Muscle of leg (tissue), 11 donors: ENCODE measurements around the gene UBAC2. TPM values are rescaled to one million over a fixed set of nuclear protein-coding genes. Genes with fewer than 3 reads are reported as not detected.
"Not testable (repeated sequence)": the region's sequence is repeated elsewhere in the genome, so short reads cannot be mapped to it uniquely, and the experiment has no call there.

Experiments
- DNase-seq: peaks from one replicate; pipeline ENCODE4 v3.0.0; 2013
- H3K27ac ChIP-seq: one replicate; pipeline ENCODE4 v1.5.1; 2013; ENCODE audit warnings: mild to moderate bottlenecking, low read length, control low read depth
- H3K27me3 ChIP-seq: one replicate; pipeline ENCODE4 v1.6.1; 2013; ENCODE audit warnings: low read length; ENCODE audit not compliant: control insufficient read depth, insufficient read depth
- H3K36me3 ChIP-seq: one replicate; pipeline ENCODE4 v1.6.1; 2013; ENCODE audit warnings: low read length; ENCODE audit not compliant: control insufficient read depth, insufficient read depth
- H3K4me1 ChIP-seq: one replicate; pipeline ENCODE4 v1.6.1; 2013; ENCODE audit warnings: low read length; ENCODE audit not compliant: control insufficient read depth, insufficient read depth
- H3K4me3 ChIP-seq: one replicate; pipeline ENCODE4 v1.5.1; 2013; ENCODE audit warnings: low read length, control low read depth
- H3K9me3 ChIP-seq: replicated peaks from 2 replicates; pipeline ENCODE4 v1.6.1; 2013; ENCODE audit warnings: low read depth, low read length; ENCODE audit not compliant: control insufficient read depth
- WGBS: methylation state at CpG from one replicate; pipeline ENCODE4 v1.1.5; 2013; ENCODE audit warnings: missing lambda C conversion rate; ENCODE audit not compliant: insufficient coverage; 5-methylcytosine and 5-hydroxymethylcytosine counted together
- polyA plus RNA-seq, 8 donors: library from polyadenylated mRNA; unstranded; fragments of 120-200 nt; gene quantifications; one replicate each; pipeline versions ENCODE4 v1.2.1 to v1.2.3, GENCODE V29; 2013; ENCODE audit warnings: inconsistent platforms in 1 of 8, low replicate concordance in 1 of 8; ENCODE audit not compliant: insufficient read length in 8 of 8, insufficient read depth in 1 of 8
- total RNA-seq: library from RNA; stranded (reverse); fragments of 120-200 nt; gene quantifications from one replicate; pipeline ENCODE4 v1.2.4, GENCODE V29; 2013

Gene UBAC2
- total and polyA plus RNA-seq, 9 donors = 46.3 to 92.6 (median 84.7) TPM

- 27% methylated on average over 3 of the region's 6 CpGs for WGBS
- no peak overlapping the region for H3K4me3 ChIP-seq
- H3K9me3 ChIP-seq = no peaks in the 10 kb centered on the region
- H3K27me3 ChIP-seq = peaks cover 7% of the 10 kb centered on the region
- H3K4me1 ChIP-seq = peaks cover 3% of the 10 kb centered on the region
- peak; percentile 66 for DNase-seq
- no peak overlapping the region for H3K27ac ChIP-seq
- H3K36me3 ChIP-seq = no peaks in the 10 kb centered on the region
These were observed 206.1 kb downstream of the UBAC2 start for GRCh38 chr13:99406799-99407201.

GRCh38 chr13:99407906-99408702 is 207.4 kb downstream of the UBAC2 start:
- Histone ChIP-seq H3K27me3 (peaks cover 7% of the 10 kb centered on the region), H3K36me3 (no peaks in the 10 kb centered on the region), H3K4me1 (peaks cover 3% of the 10 kb centered on the region), H3K27ac (no peak overlapping the region), H3K4me3 (no peak overlapping the region), H3K9me3 (no peaks in the 10 kb centered on the region)
- 83% methylated on average over 30 of the region's 33 CpGs for WGBS
- no peak for DNase-seq

GRCh38 chr13:99408703-99409000 is 208.0 kb downstream of the UBAC2 start:
- WGBS = 90% methylated on average over 8 of the region's 10 CpGs
- Histone ChIP-seq H3K36me3 (no peaks in the 10 kb centered on the region), H3K27ac (no peak overlapping the region), H3K4me1 (peaks cover 3% of the 10 kb centered on the region), H3K27me3 (peaks cover 7% of the 10 kb centered on the region), H3K9me3 (no peaks in the 10 kb centered on the region), H3K4me3 (no peak overlapping the region)
- no peak for DNase-seq

GRCh38 chr13:99409461-99410083 is 208.9 kb downstream of the UBAC2 start:
- not testable (repeated sequence) for H3K27me3 ChIP-seq, H3K4me1 ChIP-seq, H3K36me3 ChIP-seq, DNase-seq, H3K9me3 ChIP-seq, H3K27ac ChIP-seq, H3K4me3 ChIP-seq
- 85% methylated on average over 6 of the region's 11 CpGs for WGBS

- 87% methylated on average over 5 of the region's 13 CpGs for WGBS
- H3K27me3 ChIP-seq, H3K27ac ChIP-seq, DNase-seq, H3K4me3 ChIP-seq, H3K4me1 ChIP-seq, H3K9me3 ChIP-seq, H3K36me3 ChIP-seq: not testable (repeated sequence)
These were observed 210.2 kb downstream of the UBAC2 start for GRCh38 chr13:99410646-99411475.

- peaks cover 6% of the 10 kb centered on the region for H3K4me1 ChIP-seq
- WGBS = no CpG with 5 or more reads among the region's 1 CpG
- no peak overlapping the region for H3K27ac ChIP-seq
- no peaks in the 10 kb centered on the region for H3K9me3 ChIP-seq
- no peak overlapping the region for H3K4me3 ChIP-seq
- no peak for DNase-seq
- no peaks in the 10 kb centered on the region for H3K36me3 ChIP-seq
- peaks cover 13% of the 10 kb centered on the region for H3K27me3 ChIP-seq
These were observed 212.2 kb downstream of the UBAC2 start for GRCh38 chr13:99412856-99413255.

GRCh38 chr13:99414048-99414995 is 213.7 kb downstream of the UBAC2 start:
- Histone ChIP-seq H3K4me3 (no peak overlapping the region), H3K4me1 (peaks cover 6% of the 10 kb centered on the region), H3K27me3 (peaks cover 13% of the 10 kb centered on the region), H3K36me3 (no peaks in the 10 kb centered on the region), H3K9me3 (no peaks in the 10 kb centered on the region), H3K27ac (no peak overlapping the region)
- WGBS = 83% methylated on average over 15 of the region's 15 CpGs
- no peak for DNase-seq

- H3K9me3 ChIP-seq = no peaks in the 10 kb centered on the region
- H3K4me3 ChIP-seq = no peak overlapping the region
- no peak overlapping the region for H3K27ac ChIP-seq
- H3K36me3 ChIP-seq = no peaks in the 10 kb centered on the region
- peak; percentile 45 for DNase-seq
- H3K27me3 ChIP-seq = peaks cover 13% of the 10 kb centered on the region
- H3K4me1 ChIP-seq = peaks cover 6% of the 10 kb centered on the region
- 73% methylated on average over 7 of the region's 13 CpGs for WGBS
These were observed 214.5 kb downstream of the UBAC2 start for GRCh38 chr13:99415014-99415650.

GRCh38 chr13:99415851-99416331 is 215.2 kb downstream of the UBAC2 start:
- H3K9me3 ChIP-seq = no peaks in the 10 kb centered on the region
- no peak overlapping the region for H3K27ac ChIP-seq
- H3K27me3 ChIP-seq = peaks cover 13% of the 10 kb centered on the region
- no peak for DNase-seq
- no peak overlapping the region for H3K4me3 ChIP-seq
- 82% methylated on average over 13 of the region's 14 CpGs for WGBS
- H3K4me1 ChIP-seq = peaks cover 6% of the 10 kb centered on the region
- H3K36me3 ChIP-seq = no peaks in the 10 kb centered on the region
